Skeletal muscle satellite cell (primary cell): ENCODE data around the gene FAM3D.

ENCODE experiments used
- H3K27me3 ChIP-seq: 2 replicates; pipeline ENCODE4 v1.7.0; 2013; ENCODE audit warnings: low read length; ENCODE audit not compliant: control insufficient read depth, insufficient read depth
- H3K36me3 ChIP-seq: 2 replicates; pipeline ENCODE4 v1.7.0; 2013; ENCODE audit warnings: mild to moderate bottlenecking, control low read depth, low read length; ENCODE audit not compliant: insufficient read depth
- H3K4me1 ChIP-seq: 2 replicates; pipeline ENCODE4 v1.7.0; 2013; ENCODE audit warnings: low read length; ENCODE audit not compliant: control insufficient read depth, insufficient read depth
- H3K4me2 ChIP-seq: 2 replicates; pipeline ENCODE4 v1.7.0; 2013; ENCODE audit warnings: mild to moderate bottlenecking, low read length
- H3K4me3 ChIP-seq: 2 replicates; pipeline ENCODE4 v1.7.0; 2013; ENCODE audit warnings: low read length
- H3K9ac ChIP-seq: 2 replicates; pipeline ENCODE4 v1.7.0; 2013; ENCODE audit warnings: mild to moderate bottlenecking, low read depth, low read length, moderate library complexity
- H3K9me3 ChIP-seq: replicated peaks from 2 replicates; pipeline ENCODE4 v1.7.0; 2013; ENCODE audit warnings: mild to moderate bottlenecking, control low read depth, low read length

FAM3D gene

DNA sequence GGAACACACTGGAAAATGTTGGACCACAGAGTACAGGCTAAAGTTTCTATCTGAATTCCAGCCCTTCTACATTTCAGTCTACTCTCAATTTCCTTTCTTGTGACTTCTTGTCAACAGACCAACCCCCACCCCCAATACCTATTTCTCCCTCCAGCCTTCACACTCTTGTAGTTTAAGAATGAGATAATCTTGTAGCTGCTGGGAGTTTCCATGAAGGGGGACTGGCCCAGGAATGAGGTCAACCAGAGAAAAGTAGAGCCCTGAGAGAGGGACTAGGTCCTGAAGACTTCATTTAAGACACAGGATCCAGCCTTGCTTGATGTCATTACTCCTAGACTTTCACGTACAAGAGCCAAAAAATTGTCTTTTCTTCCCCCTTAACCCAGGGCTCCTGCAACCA, 59.9 kb downstream of the FAM3D start:
- H3K4me2 ChIP-seq, result no peak overlapping the region
- H3K27me3 ChIP-seq, result peaks cover 31% of the 10 kb centered on the region
- peaks cover 3% of the 10 kb centered on the region for H3K9me3 ChIP-seq
- no peaks in the 10 kb centered on the region for H3K36me3 ChIP-seq
- H3K4me1 ChIP-seq, result peaks cover 10% of the 10 kb centered on the region
- no peak overlapping the region for H3K9ac ChIP-seq
- no peak overlapping the region for H3K4me3 ChIP-seq

DNA sequence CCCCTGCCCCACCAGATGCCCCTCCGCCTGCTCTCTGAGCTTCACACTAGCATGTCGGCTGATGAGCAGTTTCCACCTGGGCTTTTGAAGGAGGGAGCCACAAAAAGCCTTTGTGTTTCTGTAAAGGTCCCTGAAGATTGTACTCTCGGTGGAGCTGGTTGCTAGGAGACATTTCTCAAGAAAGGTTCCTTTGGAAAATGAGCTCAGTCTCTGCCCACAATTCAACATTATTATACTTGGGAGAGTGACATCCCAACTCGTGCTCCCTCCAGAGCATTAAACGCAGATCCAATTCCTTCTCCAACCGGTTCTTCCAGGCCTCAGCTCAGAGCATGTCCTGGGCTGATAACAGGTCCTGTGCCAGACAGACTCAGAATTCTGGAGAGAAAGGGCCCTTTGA, 62.5 kb downstream of the FAM3D start:
- H3K9ac ChIP-seq, result no peak overlapping the region
- H3K27me3 ChIP-seq, result peaks cover 44% of the 10 kb centered on the region
- H3K4me1 ChIP-seq, result peaks cover 9% of the 10 kb centered on the region
- no peak overlapping the region for H3K4me2 ChIP-seq
- no peaks in the 10 kb centered on the region for H3K36me3 ChIP-seq
- peaks cover 3% of the 10 kb centered on the region for H3K9me3 ChIP-seq
- no peak overlapping the region for H3K4me3 ChIP-seq

DNA sequence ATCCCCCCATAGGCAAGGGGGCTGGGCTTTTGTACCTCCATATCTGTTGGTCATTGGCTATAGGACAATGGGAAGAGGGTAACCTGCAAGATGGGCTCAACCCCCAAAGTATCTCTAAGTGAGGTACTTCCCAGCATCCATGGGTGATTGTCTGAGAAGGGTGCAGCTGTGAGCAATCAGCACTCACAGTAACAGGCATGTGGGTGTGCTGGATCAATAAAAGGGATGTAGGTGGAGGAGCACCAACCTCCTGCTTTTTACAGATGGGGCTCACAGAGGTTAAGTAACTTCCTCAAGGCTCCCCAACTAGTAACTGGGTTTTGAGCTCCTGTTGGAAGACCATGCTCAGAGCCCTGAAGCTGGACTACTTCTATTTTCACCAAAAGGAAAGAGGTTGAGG, 63.0 kb downstream of the FAM3D start:
- H3K27me3 ChIP-seq, result peaks cover 44% of the 10 kb centered on the region

DNA sequence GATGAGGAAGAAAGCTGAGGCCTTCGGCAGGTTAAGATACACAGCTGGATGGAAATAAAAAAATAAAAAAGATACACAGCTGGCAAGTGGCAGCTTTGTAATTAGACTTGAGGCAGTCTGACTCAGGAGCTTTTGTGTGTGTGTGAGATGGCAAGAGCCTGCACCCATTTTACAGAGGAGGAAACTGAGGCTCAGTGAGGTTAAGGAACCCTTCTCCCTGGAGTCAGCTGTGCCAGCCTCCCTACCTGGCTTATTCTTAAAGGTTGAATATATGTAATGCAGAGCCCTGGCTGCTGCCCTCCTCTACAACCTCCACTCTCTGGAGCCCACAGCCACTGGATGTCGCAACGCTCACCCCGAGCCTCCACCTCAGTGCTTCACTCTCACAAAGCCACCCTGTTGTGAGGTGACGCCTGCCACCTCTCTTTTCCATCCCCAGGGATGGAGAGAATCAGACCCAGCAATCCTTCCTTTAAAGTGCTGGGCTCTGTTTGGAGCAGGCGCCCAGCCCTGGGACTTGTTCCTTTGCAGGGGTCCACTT, 68.7 kb downstream of the FAM3D start:
- Histone ChIP-seq H3K4me1 (no peaks in the 10 kb centered on the region), H3K9me3 (no peaks in the 10 kb centered on the region), H3K9ac (no peak overlapping the region), H3K4me3 (no peak overlapping the region), H3K27me3 (peaks cover 23% of the 10 kb centered on the region), H3K4me2 (no peak overlapping the region), H3K36me3 (no peaks in the 10 kb centered on the region)

More for the DNA sequence above, 63.0 kb downstream of the FAM3D start:
- Histone ChIP-seq H3K4me3 (no peak overlapping the region), H3K4me2 (no peak overlapping the region), H3K4me1 (peaks cover 4% of the 10 kb centered on the region), H3K36me3 (no peaks in the 10 kb centered on the region), H3K9ac (no peak overlapping the region), H3K9me3 (peaks cover 3% of the 10 kb centered on the region)

DNA sequence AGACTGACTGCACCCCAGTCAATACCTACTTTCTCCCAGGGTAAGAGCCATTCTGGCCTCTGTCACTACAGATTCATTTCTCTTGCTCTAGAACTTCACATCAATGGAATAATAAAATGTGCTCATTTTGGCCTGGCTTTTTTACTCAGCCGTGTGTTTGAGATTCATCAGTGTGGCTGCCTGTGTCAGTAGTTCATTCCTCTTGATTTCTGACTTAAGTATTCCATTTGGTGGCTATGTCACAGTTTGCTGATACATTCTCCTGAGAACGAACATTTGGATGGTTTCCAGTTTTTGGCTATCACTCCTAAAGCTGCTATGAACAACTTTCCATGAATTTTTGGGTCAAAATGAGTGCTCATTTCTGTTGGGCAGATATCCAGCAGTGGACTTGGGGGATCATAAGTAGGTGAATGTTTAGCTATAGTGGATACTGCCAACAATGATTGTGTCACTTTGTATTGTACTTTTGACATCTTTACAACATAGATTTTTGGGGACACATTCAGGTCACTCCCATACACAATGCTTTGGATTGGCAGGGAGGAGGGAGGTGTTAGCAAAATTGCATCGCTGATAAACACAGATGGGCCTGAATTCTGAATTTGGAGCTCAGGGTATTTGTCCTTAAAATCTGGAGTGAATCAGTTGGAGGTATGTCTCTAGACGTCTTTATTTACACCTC, 69.6 kb downstream of the FAM3D start:
- Histone ChIP-seq H3K9me3 (no peaks in the 10 kb centered on the region), H3K27me3 (peaks cover 21% of the 10 kb centered on the region), H3K4me3 (no peak overlapping the region), H3K4me1 (no peaks in the 10 kb centered on the region), H3K4me2 (no peak overlapping the region), H3K36me3 (no peaks in the 10 kb centered on the region), H3K9ac (no peak overlapping the region)

DNA sequence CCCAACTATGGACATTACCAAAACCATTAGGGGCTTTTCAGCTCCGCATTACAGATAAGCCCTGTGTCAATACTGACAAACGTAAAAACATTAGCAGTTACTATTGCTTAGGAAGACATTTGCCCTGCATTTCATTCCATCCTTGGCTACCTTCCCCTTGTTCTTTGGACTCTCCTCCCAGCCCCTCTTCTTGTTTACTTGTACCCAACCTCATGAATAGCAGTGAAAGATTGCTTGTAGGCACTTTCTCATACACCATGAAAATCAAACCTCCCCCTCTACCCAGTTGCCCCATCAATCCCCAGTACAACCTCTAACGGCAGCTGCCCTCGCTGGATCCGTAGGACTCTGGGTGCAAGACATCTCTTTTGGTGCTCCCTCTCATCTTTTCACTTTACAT, 72.5 kb downstream of the FAM3D start:
- Histone ChIP-seq H3K27me3 (peaks cover 9% of the 10 kb centered on the region), H3K4me2 (no peak overlapping the region), H3K4me1 (no peaks in the 10 kb centered on the region), H3K9me3 (no peaks in the 10 kb centered on the region), H3K36me3 (no peaks in the 10 kb centered on the region), H3K9ac (no peak overlapping the region), H3K4me3 (no peak overlapping the region)

DNA sequence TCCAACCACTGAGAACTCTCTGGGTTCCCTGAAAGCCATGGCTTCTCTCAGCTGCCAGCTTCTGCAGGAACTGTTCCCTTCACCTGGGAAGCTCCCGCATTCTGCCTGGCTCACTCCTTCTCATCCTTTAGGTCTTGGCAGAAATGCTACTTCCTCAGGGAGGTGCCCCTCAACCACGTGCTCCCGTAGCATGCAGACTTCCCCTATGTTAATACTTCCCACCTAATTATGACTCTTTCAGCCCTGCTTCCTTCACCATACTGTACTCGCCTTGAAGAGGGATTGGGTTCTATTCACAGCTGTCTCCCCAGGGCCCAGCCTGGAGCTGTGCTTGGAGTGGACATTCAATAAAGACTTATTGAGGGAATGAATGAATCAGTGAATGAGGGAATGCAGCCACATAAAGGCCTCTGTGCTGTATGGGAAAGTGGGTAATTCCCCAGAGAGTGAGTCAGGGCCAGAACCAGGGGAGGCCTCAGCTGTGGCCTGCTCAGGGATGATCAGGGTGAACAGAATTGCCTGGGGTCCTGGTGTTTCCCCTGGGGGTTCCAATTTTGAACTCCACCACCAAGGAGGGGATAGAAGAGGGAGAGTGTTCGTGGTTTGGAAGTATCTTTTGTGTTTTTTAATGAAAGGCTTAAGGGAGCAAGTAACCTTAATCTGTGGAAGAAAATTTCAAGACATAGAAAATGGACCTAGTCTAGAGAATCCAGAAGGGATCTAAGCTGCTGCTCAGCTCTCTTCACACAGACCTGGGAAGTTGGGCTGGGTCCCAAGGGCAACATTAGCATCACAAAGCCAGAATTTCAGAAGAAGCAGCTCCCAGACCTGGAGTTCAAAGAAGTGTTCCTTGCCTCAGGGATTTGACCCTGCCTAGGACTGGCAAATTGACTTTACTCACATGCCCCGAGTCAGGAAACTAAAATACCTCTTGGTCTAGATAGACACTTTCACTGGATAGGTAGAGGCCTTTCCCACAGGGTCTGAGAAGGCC, 74.8 kb downstream of the FAM3D start:
- H3K4me2 ChIP-seq, result no peak overlapping the region

DNA sequence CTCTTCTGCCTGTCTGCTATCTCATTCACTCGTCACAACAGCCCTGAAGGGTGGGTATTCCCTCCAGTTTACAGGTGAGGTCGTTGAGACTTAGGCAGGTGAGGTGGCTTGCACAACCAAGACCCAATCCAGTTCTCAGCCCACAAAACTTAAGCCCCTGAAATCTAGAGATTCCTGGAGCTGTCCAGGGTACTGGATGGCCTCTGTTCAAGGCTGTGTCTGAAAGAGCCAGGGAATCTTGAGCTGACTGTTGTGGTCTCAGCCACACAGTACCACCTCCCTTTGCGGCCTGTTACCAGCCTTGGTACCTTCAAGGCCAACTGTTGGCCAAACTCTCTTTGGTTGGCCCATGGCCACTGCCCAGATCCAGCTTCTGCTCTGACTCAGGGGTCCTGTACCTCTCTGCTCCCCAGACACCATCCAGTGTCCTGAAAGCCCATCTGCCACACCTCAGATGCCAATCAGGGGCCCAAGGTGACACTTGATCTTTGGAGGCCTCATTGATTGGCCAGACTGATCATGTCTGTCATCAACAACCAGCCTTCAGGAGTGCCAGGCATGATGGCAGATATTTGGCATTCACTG, 78.5 kb downstream of the FAM3D start:
- Histone ChIP-seq H3K9me3 (no peaks in the 10 kb centered on the region), H3K27me3 (peaks cover 30% of the 10 kb centered on the region), H3K4me1 (peaks cover 11% of the 10 kb centered on the region), H3K4me2 (no peak overlapping the region), H3K9ac (no peak overlapping the region), H3K4me3 (no peak overlapping the region), H3K36me3 (no peaks in the 10 kb centered on the region)

More for the DNA sequence above, 74.8 kb downstream of the FAM3D start:
- H3K36me3 ChIP-seq, result no peaks in the 10 kb centered on the region
- no peak overlapping the region for H3K4me3 ChIP-seq
- no peaks in the 10 kb centered on the region for H3K9me3 ChIP-seq
- H3K9ac ChIP-seq, result no peak overlapping the region
- H3K27me3 ChIP-seq, result peaks cover 24% of the 10 kb centered on the region
- no peaks in the 10 kb centered on the region for H3K4me1 ChIP-seq

DNA sequence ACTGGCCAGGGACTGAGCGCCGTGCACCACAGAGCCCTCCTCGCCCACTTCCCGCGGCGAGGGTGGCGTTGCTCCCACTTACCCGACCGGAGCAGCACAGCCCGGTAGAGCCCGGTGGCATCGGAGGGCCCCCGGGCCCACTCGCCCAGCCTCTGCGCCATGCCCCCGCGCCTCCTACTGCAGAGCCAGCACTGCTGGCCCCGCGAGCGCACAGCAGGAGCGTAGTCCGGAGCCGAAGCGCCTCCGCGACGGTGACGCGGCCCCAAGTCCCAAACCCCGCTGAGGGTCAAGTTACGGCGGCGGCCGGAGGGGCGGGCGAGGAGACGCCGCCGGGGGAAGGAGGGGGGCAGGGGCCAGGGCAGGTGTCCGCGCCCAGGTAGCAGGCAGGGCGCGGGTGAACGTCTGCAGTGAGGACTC, 79.8 kb downstream of the FAM3D start:
- H3K36me3 ChIP-seq, result no peaks in the 10 kb centered on the region
- peaks cover 27% of the 10 kb centered on the region for H3K27me3 ChIP-seq
- no peaks in the 10 kb centered on the region for H3K9me3 ChIP-seq
- H3K9ac ChIP-seq, result no peak overlapping the region
- H3K4me2 ChIP-seq, result no peak overlapping the region
- H3K4me1 ChIP-seq, result peaks cover 11% of the 10 kb centered on the region
- H3K4me3 ChIP-seq, result no peak overlapping the region

DNA sequence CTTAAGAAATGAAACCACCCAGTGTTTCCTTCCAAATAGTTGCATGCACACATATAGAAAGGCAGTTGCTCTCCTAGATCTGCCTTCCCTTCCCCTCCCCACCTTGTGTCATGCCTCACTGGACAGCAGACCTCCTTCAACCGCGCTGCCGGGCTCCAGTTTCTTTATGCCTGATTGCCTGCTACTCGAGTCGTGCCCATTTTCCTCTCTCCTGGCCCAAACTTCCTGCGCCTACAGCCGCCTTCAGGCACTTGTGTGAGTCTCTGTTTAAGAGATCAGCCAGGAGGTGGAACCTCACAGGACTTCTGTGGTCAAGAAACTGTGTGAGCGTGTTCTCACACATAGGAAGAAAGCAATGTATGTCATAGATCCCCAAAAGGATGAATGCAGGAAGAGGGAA, 80.6 kb downstream of the FAM3D start:
- Histone ChIP-seq H3K36me3 (no peaks in the 10 kb centered on the region), H3K27me3 (peaks cover 27% of the 10 kb centered on the region), H3K4me2 (peak overlapping the region; percentile 97), H3K9ac (peak overlapping the region; percentile 74), H3K4me1 (peaks cover 11% of the 10 kb centered on the region), H3K4me3 (peak overlapping the region; percentile 75), H3K9me3 (no peaks in the 10 kb centered on the region)
